Stimulated activated CD4-positive, alpha-beta T cell treated with anti-CD3 and anti-CD28 coated beads, TNF-alpha, amount 100 ng/mL, for 1 hour (primary cell): Measurements from ENCODE around the gene CXCR2.
A peak's percentile ranks its signal among the peaks of the same experiment; 100 is the strongest.

Source experiments
- DNase-seq, 3 donors: peaks; one replicate each; pipeline ENCODE4 v3.0.0-alpha.2; 2020; ENCODE audit warnings: low read depth in 3 of 3, low spot score in 1 of 3

CXCR2 gene

GRCh38 chr2:218180467-218181114 is 54.8 kb downstream of the CXCR2 start:
- no peak for DNase-seq

- no peak for DNase-seq
These were observed 58.5 kb downstream of the CXCR2 start for GRCh38 chr2:218184331-218184730.

GRCh38 chr2:218186355-218186766 is 60.5 kb downstream of the CXCR2 start:
- DNase-seq = peak; percentile 27 to 48 (median 47)
